ENCODE data around the gene RFC2.
"Not testable (repeated sequence)": the region's sequence is repeated elsewhere in the genome, so short reads cannot be mapped to it uniquely, and the experiment has no call there.

RFC2 gene

GRCh38 chr7:74282748-74283459 is 28.7 kb upstream of the RFC2 start:
- DNase-seq: no peak

GRCh38 chr7:74280985-74281384 is 26.8 kb upstream of the RFC2 start:
- DNase-seq: no peak

- no peak for DNase-seq
These were observed 23.4 kb upstream of the RFC2 start for GRCh38 chr7:74277636-74278035.

GRCh38 chr7:74275401-74275881 is 21.2 kb upstream of the RFC2 start:
- DNase-seq: no peak

GRCh38 chr7:74272305-74273038 is 18.3 kb upstream of the RFC2 start:
- DNase-seq: no peak

GRCh38 chr7:74271742-74272141 is 17.5 kb upstream of the RFC2 start:
- no peak for DNase-seq

GRCh38 chr7:74269757-74270277 is 15.6 kb upstream of the RFC2 start:
- peak; percentile 34 to 71 (median 56) for DNase-seq

- DNase-seq: no peak
These were observed 13.8 kb upstream of the RFC2 start for GRCh38 chr7:74267756-74268565.

- DNase-seq: no peak
These were observed 12.2 kb upstream of the RFC2 start for GRCh38 chr7:74266191-74266963.

- DNase-seq: no peak
These were observed 9.4 kb upstream of the RFC2 start for GRCh38 chr7:74263399-74264120.

GRCh38 chr7:74262639-74263398 is 8.6 kb upstream of the RFC2 start:
- no peak for DNase-seq

- DNase-seq: no peak
These were observed 4.4 kb upstream of the RFC2 start for GRCh38 chr7:74258639-74259038.

- DNase-seq: no peak
These were observed 2.6 kb upstream of the RFC2 start for GRCh38 chr7:74256491-74257408.

- not testable (repeated sequence) for DNase-seq
These were observed 1.3 kb upstream of the RFC2 start for GRCh38 chr7:74255461-74255860.

- no peak for DNase-seq
These were observed 720 bp upstream of the RFC2 start for GRCh38 chr7:74254858-74255379.

GRCh38 chr7:74253835-74254128 is 417 bp downstream of the RFC2 start:
- DNase-seq: no peak

- DNase-seq: no peak
These were observed 868 bp downstream of the RFC2 start for GRCh38 chr7:74253331-74253730.

- DNase-seq: no peak
These were observed 1.3 kb downstream of the RFC2 start for GRCh38 chr7:74252893-74253292.

- DNase-seq: not testable (repeated sequence)
These were observed 5.1 kb downstream of the RFC2 start for GRCh38 chr7:74249058-74249457.

- no peak for DNase-seq
These were observed 6.0 kb downstream of the RFC2 start for GRCh38 chr7:74248156-74248555.

Data from stimulated activated naive CD4-positive, alpha-beta T cell (primary cell).